T1000 (cell line): ENCODE results near the gene SHLD1.
"Not testable (repeated sequence)": the region's sequence is repeated elsewhere in the genome, so short reads cannot be mapped to it uniquely, and the experiment has no call there.

Experiments
- DNase-seq: peaks from one replicate; lab custom pipeline; 2025; ENCODE audit warnings: mixed read lengths; lab: John Stamatoyannopoulos, UW

The SHLD1 gene

DNA sequence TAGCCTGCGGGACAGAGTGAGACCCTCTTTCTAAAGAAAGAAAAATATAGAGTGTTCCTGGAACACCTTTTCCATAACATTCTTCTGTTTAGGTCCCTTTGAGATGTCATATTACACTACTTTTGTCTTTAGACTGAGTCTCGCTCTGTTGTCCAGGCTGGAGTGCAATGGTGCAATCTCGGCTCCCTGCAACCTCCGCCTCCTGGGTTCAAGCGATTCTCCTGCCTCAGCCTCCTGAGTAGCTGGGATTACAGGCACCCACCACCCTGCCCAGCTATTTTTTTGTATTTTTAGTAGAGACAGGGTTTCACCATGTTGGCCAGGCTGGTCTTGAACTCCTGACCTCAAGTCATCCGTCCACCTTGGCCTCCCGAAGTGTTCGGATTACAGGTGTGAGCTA, 31.2 kb downstream of the SHLD1 start:
- not testable (repeated sequence) for DNase-seq

DNA sequence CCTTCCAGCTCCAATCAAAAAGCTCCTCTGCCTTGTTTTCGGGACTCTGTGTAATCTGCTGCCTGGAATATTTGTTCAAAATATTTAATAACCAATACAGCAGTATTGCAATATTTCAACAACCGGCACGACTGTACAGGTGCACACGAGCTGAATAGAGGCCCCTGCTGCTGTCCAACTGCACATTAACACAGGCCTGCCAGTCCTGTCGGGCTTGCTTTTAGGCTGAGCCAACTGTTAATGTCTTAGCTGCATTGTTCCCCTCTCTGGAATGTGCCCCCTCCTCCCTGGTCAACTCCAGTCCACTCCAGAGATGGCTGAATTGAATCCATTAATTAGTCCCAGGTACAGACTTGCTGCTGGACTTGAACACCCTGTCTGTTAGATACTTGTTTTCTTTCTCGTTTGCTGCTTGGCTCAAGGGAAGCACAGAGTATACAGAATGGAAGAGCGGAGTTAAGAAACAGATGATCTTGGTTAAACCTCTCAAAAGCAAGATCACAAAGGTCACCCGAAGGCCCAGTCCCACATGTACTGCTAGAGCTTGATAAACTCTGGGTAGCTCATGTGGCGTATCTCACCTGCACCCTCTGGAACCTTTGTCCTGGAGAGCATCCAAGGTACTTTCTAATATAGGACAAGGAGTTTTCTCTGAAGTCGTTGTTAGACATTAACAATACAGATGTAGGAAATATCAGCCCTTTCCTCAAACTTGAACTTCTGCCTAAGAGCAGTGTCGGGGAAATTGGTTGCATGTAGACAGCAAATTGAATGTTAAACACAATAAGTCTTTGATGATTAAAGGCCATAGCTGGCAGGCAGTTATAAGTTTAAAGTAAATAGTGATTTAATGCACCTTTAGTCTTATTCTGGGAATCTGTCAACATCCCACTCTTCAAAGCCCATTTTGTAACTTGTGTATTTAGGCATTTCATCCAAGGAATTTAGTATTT, 31.9 kb downstream of the SHLD1 start:
- DNase-seq, result no peak

DNA sequence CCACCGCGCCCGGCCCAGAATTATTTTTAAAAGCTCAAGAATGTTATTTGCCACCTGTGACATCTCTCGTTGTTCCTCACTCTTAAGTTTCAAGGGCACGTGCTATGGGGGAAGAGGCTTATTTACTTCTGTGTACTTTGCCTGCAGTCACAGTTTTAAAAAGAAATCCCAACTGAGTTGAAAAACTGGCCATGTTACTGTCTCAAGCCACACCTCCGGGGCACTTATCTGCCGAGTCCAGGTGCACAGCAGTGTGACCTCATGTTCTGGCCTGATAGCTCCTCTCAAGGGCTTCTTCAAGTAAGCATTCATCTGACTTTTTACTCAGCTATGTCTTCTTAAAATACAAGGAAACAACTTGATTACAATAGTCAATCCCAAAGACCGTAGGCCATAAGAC, 34.5 kb downstream of the SHLD1 start:
- no peak for DNase-seq

DNA sequence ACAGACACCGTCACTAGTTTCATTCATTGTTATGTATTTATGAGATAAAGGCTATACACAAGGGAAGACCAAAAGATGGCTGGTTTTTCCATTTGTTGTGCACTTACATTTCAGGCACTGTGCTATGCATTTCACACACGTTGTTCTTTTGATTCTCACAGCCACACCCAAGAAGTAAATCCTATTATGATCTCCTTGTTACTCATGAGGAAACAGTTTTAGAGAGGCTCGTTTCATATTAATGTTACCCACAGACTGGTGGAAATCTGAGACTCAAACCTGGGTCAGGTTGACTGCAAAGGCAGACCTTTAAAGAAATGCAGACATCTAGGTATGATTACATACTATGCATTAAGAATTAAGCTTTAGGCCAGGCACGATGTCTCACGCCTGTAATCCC, 34.9 kb downstream of the SHLD1 start:
- no peak for DNase-seq

DNA sequence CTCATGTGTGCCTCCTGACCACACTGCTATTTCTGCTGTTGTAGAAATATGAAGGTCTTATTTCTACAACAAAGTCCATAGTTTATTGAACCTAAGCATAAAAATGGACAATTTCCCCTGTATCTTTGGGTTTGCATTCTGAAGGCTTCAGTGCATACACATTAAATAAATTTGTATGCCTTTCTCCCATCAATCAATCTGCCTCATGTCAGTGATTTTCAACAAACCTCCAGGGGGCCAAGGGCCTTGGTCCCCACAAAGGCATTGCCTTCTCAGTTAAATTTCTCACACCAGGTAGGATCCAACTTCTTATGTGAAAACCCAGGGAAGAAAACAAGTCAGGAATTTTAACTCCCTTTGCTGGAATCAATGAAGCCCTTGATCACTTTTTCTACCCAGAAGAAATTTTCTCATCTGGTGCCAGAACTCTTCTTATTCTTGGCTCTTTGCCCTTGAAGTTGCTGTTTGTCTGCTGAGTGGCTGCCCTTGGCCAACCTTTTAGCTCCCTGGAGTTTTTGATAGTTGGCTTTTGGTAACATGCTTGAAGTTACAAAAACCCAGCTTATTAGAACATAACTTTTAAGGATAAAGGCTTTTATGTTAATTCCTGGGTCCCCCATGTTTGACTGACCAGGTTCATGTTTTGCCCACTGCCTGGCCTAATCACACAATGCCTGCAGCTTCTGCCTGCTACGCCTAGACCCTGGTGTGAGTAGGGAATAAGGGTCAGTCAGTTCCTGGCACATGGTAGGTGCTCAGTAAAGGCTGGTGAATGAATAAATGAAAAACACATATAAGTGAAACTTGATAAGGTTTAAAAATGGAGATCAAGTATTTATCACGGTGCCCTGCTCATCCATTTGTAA, 37.0 kb downstream of the SHLD1 start:
- DNase-seq, result no peak

DNA sequence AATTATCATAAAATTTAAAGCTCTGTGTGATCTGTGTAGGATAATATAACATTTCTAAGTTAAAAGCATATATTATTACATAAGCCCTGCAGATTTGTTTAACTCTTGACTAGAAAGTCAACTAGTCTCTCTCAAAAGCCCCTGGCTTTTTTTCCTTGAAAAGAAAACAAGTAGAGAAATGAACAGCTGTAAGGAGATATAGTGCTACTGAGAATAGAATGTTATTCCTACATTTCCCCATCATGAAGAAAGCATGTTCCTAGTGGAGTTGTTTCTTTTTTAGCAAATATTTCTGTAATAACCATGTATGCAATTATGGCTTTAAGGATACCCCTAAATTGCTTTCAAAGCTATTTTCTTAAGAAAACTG, 37.6 kb downstream of the SHLD1 start:
- DNase-seq, result no peak

DNA sequence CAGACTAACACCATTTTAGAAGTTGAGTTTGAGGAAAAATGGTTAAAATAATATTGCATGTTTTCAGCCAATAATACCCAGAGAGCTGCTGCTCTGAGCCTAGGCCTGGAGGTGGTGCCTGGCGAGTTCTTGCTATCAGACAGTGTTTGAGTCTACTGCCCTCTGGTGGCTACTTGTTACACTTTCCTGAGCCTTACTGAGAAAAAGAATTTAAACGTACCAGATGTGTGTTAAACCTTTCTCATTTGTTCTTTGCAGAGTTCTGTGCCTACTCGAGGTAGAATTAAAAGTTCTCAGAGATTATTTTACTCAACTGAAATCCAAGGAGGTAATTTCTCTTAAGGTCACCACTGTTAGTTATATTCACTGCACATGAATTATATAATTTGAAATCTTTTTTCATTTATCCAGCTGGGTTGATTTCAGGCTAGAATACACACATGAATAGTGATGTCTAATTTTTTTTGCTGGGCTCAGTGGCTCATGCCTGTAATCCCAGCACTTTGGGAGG, 38.2 kb downstream of the SHLD1 start:
- peak; percentile 37 for DNase-seq

DNA sequence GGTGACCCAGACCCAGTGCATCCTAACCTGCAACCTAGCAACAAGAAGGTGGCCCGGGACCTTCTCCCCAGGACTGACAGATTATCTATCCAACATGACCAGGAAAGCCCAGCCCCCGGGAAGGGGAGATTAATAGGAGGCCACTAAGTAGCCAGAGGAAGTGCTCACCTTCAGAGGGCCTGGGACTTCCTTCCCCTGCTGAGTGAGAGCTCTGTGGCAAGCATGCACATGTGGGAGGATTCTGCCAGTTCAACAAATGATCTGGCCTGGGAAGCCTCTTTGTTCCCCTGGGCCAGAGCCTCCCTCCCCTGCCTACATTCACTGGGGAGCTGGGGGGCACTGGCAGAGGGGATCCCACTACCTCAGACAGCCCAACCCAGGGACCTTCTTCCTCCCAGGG, 39.6 kb downstream of the SHLD1 start:
- no peak for DNase-seq

DNA sequence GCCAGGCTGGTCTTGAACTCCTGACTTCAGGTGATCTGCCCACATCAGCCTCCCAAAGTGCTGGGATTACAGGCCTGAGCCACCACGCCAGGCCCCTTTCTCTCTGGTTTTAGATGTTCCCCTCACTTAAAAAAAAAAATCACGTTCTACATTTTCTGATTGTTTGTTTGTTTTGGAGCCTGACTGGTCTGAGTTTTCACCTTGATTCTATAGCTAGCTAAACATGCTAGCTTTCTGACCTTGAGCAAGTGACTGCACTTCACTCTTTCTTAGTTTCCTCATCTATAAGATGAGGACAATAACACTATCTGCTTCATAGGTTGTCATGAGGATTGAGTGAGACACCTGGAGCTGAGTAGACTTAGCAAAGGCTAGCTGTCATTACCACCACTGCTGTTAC, 43.7 kb downstream of the SHLD1 start:
- DNase-seq, result no peak

DNA sequence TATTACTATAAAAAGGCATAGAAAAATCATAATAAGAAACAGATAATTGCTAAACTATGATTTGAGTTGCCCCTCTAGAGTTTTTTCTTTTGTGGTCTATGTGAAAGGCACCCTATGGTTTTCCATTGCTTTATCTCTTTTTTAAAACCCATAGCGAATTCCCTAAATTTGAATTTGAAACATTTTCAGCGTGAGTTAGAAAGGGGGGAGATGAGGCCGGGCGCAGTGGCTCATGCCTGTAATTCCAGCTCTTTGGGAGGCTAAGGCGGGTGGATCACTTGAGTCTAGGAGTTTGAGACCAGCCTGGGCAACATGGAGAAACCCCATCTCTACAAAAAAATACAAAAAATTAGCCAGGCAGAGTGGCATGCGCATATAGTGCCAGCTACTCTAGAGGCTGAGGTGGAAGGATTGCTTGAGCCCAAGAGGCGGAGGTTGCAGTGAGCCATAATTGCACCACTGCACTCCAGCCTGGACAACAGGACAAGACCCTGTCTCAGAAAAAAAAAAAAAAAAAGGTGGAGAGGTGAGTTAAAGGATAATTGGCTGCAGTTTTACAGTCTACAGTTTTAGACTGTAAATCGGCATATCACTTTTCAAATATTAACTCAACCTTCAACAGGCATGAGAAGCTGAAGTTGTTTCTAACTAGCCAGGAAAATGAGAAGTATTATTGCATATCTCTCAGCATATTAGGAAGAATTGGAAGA, 46.3 kb downstream of the SHLD1 start:
- DNase-seq, result no peak

DNA sequence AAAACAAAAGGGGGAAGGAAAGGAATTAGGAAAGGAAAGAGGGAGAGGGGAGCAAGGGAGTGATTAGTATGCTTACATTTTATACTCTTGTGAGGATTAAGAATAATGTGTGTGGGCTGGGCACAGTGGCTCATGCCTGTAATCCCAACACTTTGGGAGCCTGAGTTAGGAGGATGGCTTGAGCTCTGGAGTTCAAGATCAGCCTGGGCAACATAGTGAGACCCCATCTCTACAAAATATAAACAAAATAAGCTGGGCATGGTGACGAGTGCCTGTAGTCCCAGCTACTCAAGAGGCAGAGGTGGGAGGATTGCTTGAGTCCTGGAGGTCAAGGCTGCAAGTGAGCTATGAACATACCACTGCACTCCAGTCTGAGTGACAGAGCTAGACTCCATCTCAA, 47.0 kb downstream of the SHLD1 start:
- no peak for DNase-seq

DNA sequence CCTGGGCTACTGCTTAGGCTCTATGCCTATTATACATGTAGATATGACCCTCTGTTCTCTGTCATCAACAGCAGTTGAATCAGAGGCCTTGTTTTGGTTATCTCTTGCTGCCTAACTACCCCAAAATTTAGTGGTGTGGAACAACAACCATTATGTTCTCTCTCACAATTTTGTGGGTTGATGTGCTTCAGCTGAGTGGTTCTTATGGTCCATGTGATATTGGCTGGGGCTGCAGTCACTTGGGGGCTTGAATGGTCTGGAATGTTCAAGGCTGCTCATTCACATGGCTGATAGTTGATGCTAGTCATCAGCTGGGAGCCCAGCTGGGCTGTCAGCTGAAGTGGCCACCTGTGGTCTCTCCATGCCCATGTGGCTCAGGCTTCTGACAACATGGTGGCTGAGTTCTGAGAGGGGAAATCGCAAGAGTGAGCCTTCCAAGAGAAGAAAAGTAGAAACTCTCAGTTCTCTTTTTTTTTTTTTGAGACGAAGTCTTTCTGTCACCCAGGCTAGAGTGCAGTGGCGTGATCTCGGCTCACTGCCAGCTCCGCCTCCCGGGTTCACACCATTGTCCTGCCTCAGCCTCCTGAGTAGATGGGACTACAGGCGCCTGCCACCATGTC, 47.8 kb downstream of the SHLD1 start:
- no peak for DNase-seq

DNA sequence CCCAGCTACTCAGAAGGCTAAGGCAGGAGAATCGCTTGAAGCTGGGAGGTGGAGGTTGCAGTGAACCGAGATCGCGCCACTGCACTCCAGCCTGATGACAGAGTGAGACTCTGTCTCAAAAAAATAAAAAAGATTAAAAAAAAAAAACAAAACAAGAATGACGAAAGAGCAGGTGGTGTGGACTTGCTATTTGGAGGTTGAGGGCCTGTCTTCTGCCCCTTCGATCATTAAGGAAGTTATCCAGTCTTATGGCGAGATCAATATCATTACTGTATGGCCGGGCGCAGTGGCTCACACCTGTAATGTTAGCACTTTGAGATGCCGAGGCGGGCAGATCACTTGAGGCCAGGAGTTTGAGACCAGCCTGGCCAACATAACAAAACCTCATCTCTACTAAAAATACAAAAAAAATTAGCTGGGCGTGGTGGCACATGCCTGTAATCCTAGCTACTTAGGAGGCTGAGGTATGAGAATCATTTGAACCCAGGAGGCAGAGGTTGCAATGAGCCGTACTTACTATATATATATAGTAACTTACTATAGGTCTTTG, 53.6 kb downstream of the SHLD1 start:
- DNase-seq, result not testable (repeated sequence)

DNA sequence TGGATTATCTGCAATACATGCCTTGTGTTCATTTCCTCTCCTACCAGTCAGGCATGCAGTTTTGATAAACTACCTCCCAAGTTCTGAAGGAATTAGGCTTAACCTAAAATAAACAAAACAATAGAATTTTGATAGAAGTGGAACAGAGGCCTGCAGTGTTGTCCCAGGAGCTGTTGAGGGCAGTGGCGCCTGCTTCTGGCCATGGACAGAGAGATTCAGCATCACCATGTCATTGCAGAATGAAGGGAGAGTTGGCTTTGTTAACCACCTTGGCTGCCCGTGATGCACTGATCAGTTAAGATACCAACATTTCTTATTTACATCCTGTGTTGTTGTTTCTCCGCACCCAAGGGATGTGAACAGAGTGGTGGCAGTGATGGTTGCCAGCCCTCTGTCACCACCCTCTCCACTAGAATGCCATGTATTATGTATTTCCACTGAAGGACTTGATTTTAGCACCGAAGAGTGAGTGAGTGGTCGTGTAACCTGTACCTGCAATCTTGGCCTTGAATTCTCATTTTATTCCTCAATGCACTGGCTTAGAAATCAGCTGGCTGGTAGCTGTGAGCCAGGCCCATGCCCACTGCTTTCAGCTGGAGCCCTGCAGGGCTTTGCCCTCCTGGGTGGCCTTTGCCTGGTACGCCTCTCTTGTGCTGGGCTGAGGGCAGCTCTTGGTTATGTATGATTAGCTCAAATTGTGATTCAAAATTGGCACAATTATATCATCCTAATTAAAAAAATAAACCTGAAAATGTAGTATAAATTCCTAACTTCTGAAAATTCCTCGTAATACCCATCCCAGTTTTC, 56.5 kb downstream of the SHLD1 start:
- no peak for DNase-seq

DNA sequence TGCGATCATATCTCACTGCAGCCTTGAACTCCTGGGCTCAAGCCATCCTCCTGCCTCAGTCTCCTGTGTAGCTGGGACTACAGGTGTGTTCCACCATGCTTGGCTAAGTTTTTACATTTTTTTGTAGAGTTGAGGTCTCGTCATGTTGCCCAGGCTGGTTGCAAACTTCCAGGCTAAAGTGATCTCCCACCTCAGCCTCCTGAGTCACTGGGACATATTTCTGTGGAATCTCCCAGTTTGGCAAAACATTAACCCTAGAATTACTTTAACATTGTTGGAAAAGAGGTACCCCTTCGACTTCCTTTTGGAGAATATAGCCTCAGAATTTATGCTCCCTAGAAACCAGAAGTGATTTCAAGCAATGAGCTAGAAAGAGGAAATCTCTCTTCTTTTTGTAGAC, 57.2 kb downstream of the SHLD1 start:
- no peak for DNase-seq

DNA sequence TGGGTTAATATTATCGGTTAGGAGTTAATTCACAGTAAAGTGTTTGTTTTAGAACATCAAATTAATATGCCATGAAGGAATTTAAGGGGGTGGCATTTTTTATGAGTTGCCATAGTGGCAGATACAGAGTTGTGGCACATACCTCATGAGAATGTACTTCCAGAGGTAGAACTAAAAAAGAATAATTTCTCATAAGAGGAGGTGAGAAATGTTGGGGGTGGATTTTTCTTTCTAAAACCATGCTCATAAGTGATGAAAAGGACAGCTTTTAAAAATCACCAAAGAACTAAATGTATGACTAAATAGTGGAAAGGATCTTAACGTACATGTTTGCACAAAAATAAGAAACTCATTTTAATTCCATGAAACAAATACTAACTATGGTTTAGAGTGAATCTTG, 58.7 kb downstream of the SHLD1 start:
- no peak for DNase-seq

DNA sequence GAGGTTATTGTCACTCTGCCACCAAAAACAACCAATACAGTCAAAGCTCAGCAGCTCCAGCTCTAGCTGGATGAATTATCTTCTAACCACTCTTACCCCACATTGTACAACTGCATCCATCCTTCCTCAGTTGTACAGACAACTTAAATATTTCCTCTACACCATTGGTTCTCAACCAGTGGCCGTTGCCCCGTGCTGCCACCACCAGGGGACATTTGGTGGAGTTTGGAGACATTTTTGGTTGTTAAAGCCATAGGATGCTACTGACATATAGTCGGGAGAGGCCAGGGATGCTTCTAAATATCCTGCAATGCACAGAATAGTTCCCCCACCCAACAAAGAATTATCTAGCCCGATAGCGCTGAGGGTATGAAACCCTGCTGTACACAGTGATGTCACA, 59.3 kb downstream of the SHLD1 start:
- DNase-seq, result no peak

DNA sequence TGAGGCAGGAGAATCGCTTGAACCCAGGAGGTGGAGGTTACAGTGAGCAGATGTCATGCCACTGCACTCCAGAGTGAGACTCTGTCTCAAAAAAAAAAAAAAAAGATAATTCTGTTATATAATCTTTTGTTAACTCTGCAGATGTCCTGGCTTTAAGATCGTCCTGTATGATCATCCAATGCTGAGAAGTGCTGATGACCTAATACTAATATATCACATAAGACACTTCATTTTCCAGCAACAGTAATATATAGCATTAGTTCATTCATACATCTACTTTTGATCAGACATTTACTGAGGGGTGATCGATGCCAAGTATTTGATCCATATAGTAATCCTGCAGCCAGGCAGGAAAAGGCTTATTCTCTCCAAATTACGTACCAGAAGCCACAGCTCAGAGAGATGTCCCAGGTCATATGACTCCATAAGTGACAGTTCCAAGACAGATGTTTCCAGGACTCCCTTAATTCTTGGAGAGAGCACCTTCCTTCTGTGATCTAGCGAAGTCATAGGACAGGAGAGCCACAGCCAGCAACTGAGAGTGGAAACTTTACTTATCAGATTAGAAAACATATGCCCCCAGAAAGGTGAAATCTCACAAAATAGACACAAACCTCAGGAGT, 60.7 kb downstream of the SHLD1 start:
- no peak for DNase-seq

DNA sequence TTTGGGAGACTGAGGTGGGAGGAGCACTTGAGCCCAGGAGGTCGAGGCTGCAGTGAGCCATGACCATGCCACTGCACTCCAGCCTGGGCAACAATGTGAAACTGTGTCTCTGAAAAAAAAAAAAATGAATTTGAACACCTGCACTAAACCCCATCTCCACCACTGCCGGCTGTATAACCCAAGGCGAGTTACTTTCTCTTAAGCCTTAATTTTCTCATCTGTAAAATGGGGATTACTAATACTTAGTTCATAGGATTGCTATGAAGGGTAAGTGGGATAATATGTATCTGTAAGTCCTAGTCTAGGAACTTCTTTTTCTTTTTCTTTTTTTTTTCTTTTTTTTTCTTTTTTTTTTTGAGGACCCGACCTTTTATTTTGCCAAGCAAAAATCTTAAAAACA, 61.5 kb downstream of the SHLD1 start:
- DNase-seq, result no peak

DNA sequence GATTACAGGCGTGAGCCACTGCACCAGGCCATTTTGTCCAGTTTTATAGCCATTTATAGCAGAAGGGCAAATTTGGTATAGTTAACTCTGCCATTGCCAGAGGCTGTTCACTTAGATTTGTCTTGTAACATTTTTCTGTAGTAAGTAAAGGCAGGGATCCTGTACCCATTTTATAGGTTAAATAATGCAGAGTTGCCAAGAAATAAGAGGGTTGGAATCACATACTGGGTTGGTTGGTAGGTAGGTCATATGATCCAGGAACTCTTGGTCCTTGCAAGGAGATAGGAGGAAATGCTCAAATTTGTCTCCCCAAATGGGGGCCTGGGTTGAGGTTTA, 68.1 kb downstream of the SHLD1 start:
- DNase-seq, result no peak
